IgD-negative memory B cell (primary cell): Measurements from ENCODE around the gene VCPKMT. TPM values are rescaled to one million over a fixed set of nuclear protein-coding genes. Genes with fewer than 3 reads are reported as not detected.
A peak's percentile ranks its signal among the peaks of the same experiment; 100 is the strongest.

Experiments used
- H3K27ac Mint-ChIP-seq, 3 donors: one replicate each; pipeline ENCODE4 v1.8.0; 2020 to 2022; ENCODE audit warnings: mild to moderate bottlenecking in 3 of 3, mixed read lengths in 3 of 3, moderate library complexity in 1 of 3
- H3K27me3 Mint-ChIP-seq: one replicate; pipeline ENCODE4 v1.8.0; 2021; ENCODE audit warnings: mixed read lengths
- H3K36me3 Mint-ChIP-seq: one replicate; pipeline ENCODE4 v1.8.0; 2020; ENCODE audit warnings: mild to moderate bottlenecking, mixed read lengths
- H3K4me1 Mint-ChIP-seq, 3 donors: one replicate each; pipeline ENCODE4 v1.8.0; 2020 to 2022; ENCODE audit warnings: mixed read lengths in 3 of 3, mild to moderate bottlenecking in 1 of 3
- H3K4me3 Mint-ChIP-seq, 4 donors: one replicate each; pipeline ENCODE4 v1.8.0; 2020 to 2022; ENCODE audit warnings: mild to moderate bottlenecking in 4 of 4, mixed read lengths in 4 of 4, moderate library complexity in 3 of 4
- H3K9me3 Mint-ChIP-seq, 3 donors: one replicate each; pipeline ENCODE4 v1.8.0; 2020 to 2021; ENCODE audit warnings: mixed read lengths in 3 of 3, mild to moderate bottlenecking in 1 of 3
- polyA plus RNA-seq: library from polyadenylated mRNA; unstranded; fragments of 300-500 nt; fragmentation: Illumina TruSeq; gene quantifications from one replicate; pipeline ENCODE4 v1.2.3, GENCODE V29; 2021

The VCPKMT gene
- polyA plus RNA-seq, result 14.0 TPM

- Mint-ChIP-seq H3K27me3 (no peaks in the 10 kb centered on the region), H3K4me3 (peak within 1 kb of the TSS; percentile 91 to 97 (median 96)), H3K4me1 (peaks cover 25 to 28% (median 25%) of the 10 kb centered on the region in 3 donors), H3K36me3 (peaks cover 4% of the 10 kb centered on the region), H3K27ac (peak within 1 kb of the TSS; percentile 95 to 98 (median 98)), H3K9me3 (no peaks in the 10 kb centered on the region)
These were observed at the start of gene VCPKMT for GRCh38 chr14:50116181-50116956. Gene VCPKMT, minus strand, starts transcription at chr14:50116572. Its CDS starts 20 bp downstream, at chr14:50116552.

GRCh38 chr14:50156111-50156510 is 39.7 kb upstream of the VCPKMT start:
- H3K27me3 Mint-ChIP-seq, result no peaks in the 10 kb centered on the region
- H3K36me3 Mint-ChIP-seq, result peaks cover 4% of the 10 kb centered on the region
- no peaks in the 10 kb centered on the region for H3K4me1 Mint-ChIP-seq
- no peak overlapping the region for H3K4me3 Mint-ChIP-seq
- no peak overlapping the region for H3K27ac Mint-ChIP-seq
- no peaks in the 10 kb centered on the region for H3K9me3 Mint-ChIP-seq

GRCh38 chr14:50148799-50149198 is 32.4 kb upstream of the VCPKMT start:
- no peaks in the 10 kb centered on the region for H3K9me3 Mint-ChIP-seq
- no peaks in the 10 kb centered on the region for H3K27me3 Mint-ChIP-seq
- no peak overlapping the region for H3K4me3 Mint-ChIP-seq
- H3K27ac Mint-ChIP-seq, result no peak overlapping the region
- H3K4me1 Mint-ChIP-seq, result peaks cover 0 to 1% (median 0%) of the 10 kb centered on the region in 3 donors
- peaks cover 2% of the 10 kb centered on the region for H3K36me3 Mint-ChIP-seq

GRCh38 chr14:50139192-50139591 is 22.8 kb upstream of the VCPKMT start:
- Mint-ChIP-seq H3K27me3 (no peaks in the 10 kb centered on the region), H3K4me3 (no peak overlapping the region), H3K27ac (no peak overlapping the region), H3K4me1 (no peaks in the 10 kb centered on the region), H3K9me3 (no peaks in the 10 kb centered on the region), H3K36me3 (no peaks in the 10 kb centered on the region)

- peaks cover 7% of the 10 kb centered on the region for H3K36me3 Mint-ChIP-seq
- no peaks in the 10 kb centered on the region for H3K9me3 Mint-ChIP-seq
- no peaks in the 10 kb centered on the region for H3K27me3 Mint-ChIP-seq
- H3K4me1 Mint-ChIP-seq, result no peaks in the 10 kb centered on the region
- no peak overlapping the region for H3K27ac Mint-ChIP-seq
- no peak overlapping the region for H3K4me3 Mint-ChIP-seq
These were observed 11.4 kb upstream of the VCPKMT start for GRCh38 chr14:50127802-50128201.

GRCh38 chr14:50123062-50123461 is 6.7 kb upstream of the VCPKMT start:
- no peaks in the 10 kb centered on the region for H3K9me3 Mint-ChIP-seq
- no peak overlapping the region for H3K4me3 Mint-ChIP-seq
- H3K27me3 Mint-ChIP-seq, result no peaks in the 10 kb centered on the region
- H3K36me3 Mint-ChIP-seq, result peaks cover 9% of the 10 kb centered on the region
- peaks cover 0 to 3% (median 0%) of the 10 kb centered on the region in 3 donors for H3K4me1 Mint-ChIP-seq
- H3K27ac Mint-ChIP-seq, result no peak overlapping the region

- H3K9me3 Mint-ChIP-seq, result no peaks in the 10 kb centered on the region
- H3K36me3 Mint-ChIP-seq, result peaks cover 9% of the 10 kb centered on the region
- peaks cover 0 to 3% (median 0%) of the 10 kb centered on the region in 3 donors for H3K4me1 Mint-ChIP-seq
- H3K4me3 Mint-ChIP-seq, result no peak overlapping the region
- H3K27me3 Mint-ChIP-seq, result no peaks in the 10 kb centered on the region
- H3K27ac Mint-ChIP-seq, result no peak overlapping the region
These were observed 5.9 kb upstream of the VCPKMT start for GRCh38 chr14:50122291-50122690.

GRCh38 chr14:50121486-50121885 is 5.1 kb upstream of the VCPKMT start:
- peaks cover 4 to 7% (median 4%) of the 10 kb centered on the region in 3 donors for H3K4me1 Mint-ChIP-seq
- peaks cover 7% of the 10 kb centered on the region for H3K36me3 Mint-ChIP-seq
- no peak overlapping the region for H3K4me3 Mint-ChIP-seq
- no peaks in the 10 kb centered on the region for H3K9me3 Mint-ChIP-seq
- no peaks in the 10 kb centered on the region for H3K27me3 Mint-ChIP-seq
- peak overlapping the region in 2 of 3 donors; percentile 35 to 63 for H3K27ac Mint-ChIP-seq

- Mint-ChIP-seq H3K4me3 (peak overlapping the region in 1 of 4 donors; percentile 45), H3K27me3 (no peaks in the 10 kb centered on the region), H3K27ac (peak overlapping the region in 2 of 3 donors; percentile 23 to 53), H3K9me3 (no peaks in the 10 kb centered on the region), H3K36me3 (peaks cover 4% of the 10 kb centered on the region), H3K4me1 (peaks cover 23 to 27% (median 25%) of the 10 kb centered on the region in 3 donors)
These were observed 1.1 kb upstream of the VCPKMT start for GRCh38 chr14:50117456-50117855.

GRCh38 chr14:50116966-50117365 is 594 bp upstream of the VCPKMT start:
- no peaks in the 10 kb centered on the region for H3K9me3 Mint-ChIP-seq
- peak overlapping the region; percentile 91 to 97 (median 96) for H3K4me3 Mint-ChIP-seq
- peaks cover 4% of the 10 kb centered on the region for H3K36me3 Mint-ChIP-seq
- peaks cover 23 to 27% (median 25%) of the 10 kb centered on the region in 3 donors for H3K4me1 Mint-ChIP-seq
- no peaks in the 10 kb centered on the region for H3K27me3 Mint-ChIP-seq
- peak overlapping the region; percentile 95 to 98 (median 98) for H3K27ac Mint-ChIP-seq

GRCh38 chr14:50113381-50114035 is 2.9 kb downstream of the VCPKMT start:
- H3K4me3 Mint-ChIP-seq, result peak overlapping the region; percentile 45 to 76 (median 59)
- no peaks in the 10 kb centered on the region for H3K27me3 Mint-ChIP-seq
- H3K4me1 Mint-ChIP-seq, result peaks cover 26 to 31% (median 28%) of the 10 kb centered on the region in 3 donors
- H3K36me3 Mint-ChIP-seq, result peaks cover 3% of the 10 kb centered on the region
- H3K9me3 Mint-ChIP-seq, result no peaks in the 10 kb centered on the region
- peak overlapping the region; percentile 85 to 95 (median 89) for H3K27ac Mint-ChIP-seq

GRCh38 chr14:50110323-50111037 is 5.9 kb downstream of the VCPKMT start:
- Mint-ChIP-seq H3K4me1 (peaks cover 18 to 30% (median 21%) of the 10 kb centered on the region in 3 donors), H3K27ac (peak overlapping the region in 2 of 3 donors; percentile 0 to 63)

GRCh38 chr14:50109342-50109741 is 7.0 kb downstream of the VCPKMT start:
- no peak overlapping the region for H3K4me3 Mint-ChIP-seq

More at GRCh38 chr14:50110323-50111037, 5.9 kb downstream of the VCPKMT start:
- H3K9me3 Mint-ChIP-seq, result no peaks in the 10 kb centered on the region
- H3K27me3 Mint-ChIP-seq, result no peaks in the 10 kb centered on the region
- H3K36me3 Mint-ChIP-seq, result no peaks in the 10 kb centered on the region
- H3K4me3 Mint-ChIP-seq, result peak overlapping the region in 2 of 4 donors; percentile 36 to 37

GRCh38 chr14:50107850-50108249 is 8.5 kb downstream of the VCPKMT start:
- Mint-ChIP-seq H3K36me3 (no peaks in the 10 kb centered on the region), H3K27ac (peak overlapping the region in 1 of 3 donors; percentile 65), H3K27me3 (no peaks in the 10 kb centered on the region), H3K4me1 (peaks cover 18 to 24% (median 24%) of the 10 kb centered on the region in 3 donors), H3K4me3 (peak overlapping the region in 1 of 4 donors; percentile 41), H3K9me3 (no peaks in the 10 kb centered on the region)

More at GRCh38 chr14:50109342-50109741, 7.0 kb downstream of the VCPKMT start:
- H3K27ac Mint-ChIP-seq, result no peak overlapping the region
- H3K4me1 Mint-ChIP-seq, result peaks cover 16 to 28% (median 25%) of the 10 kb centered on the region in 3 donors
- H3K36me3 Mint-ChIP-seq, result no peaks in the 10 kb centered on the region
- H3K9me3 Mint-ChIP-seq, result no peaks in the 10 kb centered on the region
- no peaks in the 10 kb centered on the region for H3K27me3 Mint-ChIP-seq

GRCh38 chr14:50106178-50106577 is 10.2 kb downstream of the VCPKMT start:
- no peaks in the 10 kb centered on the region for H3K27me3 Mint-ChIP-seq
- peaks cover 15 to 24% (median 21%) of the 10 kb centered on the region in 3 donors for H3K4me1 Mint-ChIP-seq
- no peaks in the 10 kb centered on the region for H3K9me3 Mint-ChIP-seq
- peak overlapping the region in 1 of 3 donors; percentile 3 for H3K27ac Mint-ChIP-seq
- peak overlapping the region in 2 of 4 donors; percentile 60 for H3K4me3 Mint-ChIP-seq
- no peaks in the 10 kb centered on the region for H3K36me3 Mint-ChIP-seq
